Caco-2 (cell line): ENCODE results near the gene C1R. TPM values are rescaled to one million over a fixed set of nuclear protein-coding genes. Genes with fewer than 3 reads are reported as not detected.

Experiments used
- BruUV-seq: library from RNA; stranded (reverse); fragments of 400-500 nt; replicated peaks from 2 replicates; lab custom pipeline; 2021; lab: Mats Ljungman, UMichigan
- CTCF ChIA-PET: fragments of 300-600 bp; sonication (Branson Sonifier 250); formaldehyde crosslinking; loops from one replicate; lab custom pipeline; 2022; ENCODE audit warnings: antibody characterized with exemption; lab: Charles Lee
- POLR2A ChIA-PET: fragments of 300-600 bp; sonication (Branson Sonifier 250); formaldehyde crosslinking; loops from one replicate; lab custom pipeline; 2022; ENCODE audit warnings: antibody characterized with exemption; lab: Charles Lee
- DNase-seq, 2 experiments: peaks; one replicate each; pipeline versions ENCODE4 v3.0.0 to v3.0.0-alpha.2; 2020 to 2022
- H3K27me3 ChIP-seq: replicated peaks from 2 replicates; pipeline ENCODE4 v1.6.0; 2011; ENCODE audit warnings: low read length; ENCODE audit not compliant: control insufficient read depth, insufficient read depth
- H3K36me3 ChIP-seq: 2 replicates; pipeline ENCODE4 v1.5.1; 2011; ENCODE audit warnings: low read length; ENCODE audit not compliant: control insufficient read depth, insufficient read depth
- H3K4me1 ChIP-seq: fragments of 250-450 bp; sonication (Bioruptor Pico); 2 replicates; pipeline ENCODE4 v1.5.1; 2020; ENCODE audit warnings: mild to moderate bottlenecking
- H3K4me3 ChIP-seq: 2 replicates; pipeline ENCODE4 v1.5.1; 2011; ENCODE audit warnings: low read depth, mild to moderate bottlenecking, control low read depth, low read length
- H3K9me3 ChIP-seq: fragments of 250-450 bp; sonication (Bioruptor Pico); 2 replicates; pipeline ENCODE4 v1.5.1; 2020; ENCODE audit warnings: mild to moderate bottlenecking, moderate library complexity
- H3K27ac Mint-ChIP-seq: one replicate; pipeline ENCODE4 v1.8.0; 2022; ENCODE audit warnings: mixed read lengths; ENCODE audit not compliant: unreplicated experiment
- H3K27me3 Mint-ChIP-seq: one replicate; pipeline ENCODE4 v1.8.0; 2022; ENCODE audit warnings: mixed read lengths; ENCODE audit not compliant: insufficient read depth, unreplicated experiment
- H3K36me3 Mint-ChIP-seq: one replicate; pipeline ENCODE4 v1.8.0; 2022; ENCODE audit warnings: mild to moderate bottlenecking, mixed read lengths; ENCODE audit not compliant: insufficient read depth, unreplicated experiment
- H3K4me1 Mint-ChIP-seq: one replicate; pipeline ENCODE4 v1.8.0; 2022; ENCODE audit warnings: low read depth, mixed read lengths; ENCODE audit not compliant: unreplicated experiment
- H3K4me3 Mint-ChIP-seq: one replicate; pipeline ENCODE4 v1.8.0; 2022; ENCODE audit warnings: mild to moderate bottlenecking, moderate library complexity, mixed read lengths; ENCODE audit not compliant: unreplicated experiment
- H3K9me3 Mint-ChIP-seq: one replicate; pipeline ENCODE4 v1.8.0; 2022; ENCODE audit warnings: mixed read lengths; ENCODE audit not compliant: unreplicated experiment
- CTCF ChIP-seq, 2 experiments: fragments of 200-600 bp in 1 of 2; IDR thresholded peaks; 1 replicate in 1 of 2; 2 replicates in 1 of 2; pipeline versions ENCODE4 v1.5.1 to v1.8.0; 2011 to 2022; ENCODE audit warnings: antibody characterized with exemption in 1 of 2, control low read depth in 1 of 2, inconsistent platforms in 1 of 2, low read depth in 1 of 2, low read length in 1 of 2, mild to moderate bottlenecking in 1 of 2, moderate library complexity in 1 of 2; ENCODE audit not compliant: insufficient read depth in 1 of 2, severe bottlenecking in 1 of 2, unreplicated experiment in 1 of 2
- intact Hi-C: fragments of 100-400 bp; cut with micrococcal nuclease; formaldehyde crosslinking; loops from one replicate; pipeline ENCODE4 v1.10.0; 2022; ENCODE audit not compliant: unreplicated experiment
- total RNA-seq: library from RNA; stranded (reverse); gene quantifications from 2 replicates; pipeline ENCODE4 v1.2.3, GENCODE V29; 2022

C1R gene
- total RNA-seq, 1 experiment from 2014 or later: 3.9 TPM

- H3K4me1 Mint-ChIP-seq: no peaks in the 10 kb centered on the region
- no peaks in the 10 kb centered on the region for H3K9me3 Mint-ChIP-seq
- DNase-seq: no peak
- intact Hi-C loops: loop anchor here (5.0 kb wide), 2 partner anchors 77 to 132 kb away; partner anchors contain the start of gene LPCAT3
- H3K27me3 Mint-ChIP-seq: no peaks in the 10 kb centered on the region
- no TSS peak for BruUV-seq
- TF ChIP-seq CTCF (IDR thresholded peaks at IDR 0.05; ENCODE audit: insufficient read depth in 1 of 2, low read depth in 1 of 2, low read length in 1 of 2, severe bottlenecking in 1 of 2, unreplicated experiment in 1 of 2): no peak
- no peak overlapping the region for H3K4me3 Mint-ChIP-seq
- H3K36me3 Mint-ChIP-seq: peaks cover 23% of the 10 kb centered on the region
- POLR2A ChIA-PET: interaction anchor here (0.9 to 1.0 kb wide), 2 partner anchors 14 to 148 kb away, joined by 3 to 4 read pairs; no protein-coding TSS in a partner anchor
- H3K36me3 ChIP-seq: peaks cover 1% of the 10 kb centered on the region; the same call in 1 of the 2 replicates
- no peaks in the 10 kb centered on the region for H3K9me3 ChIP-seq
- no peak overlapping the region for H3K4me3 ChIP-seq
- CTCF ChIA-PET: interaction anchor here (0.6 to 1.4 kb wide), 7 partner anchors 8 to 351 kb away, joined by 3 to 18 read pairs (median 4); partner anchors contain the start of gene C1RL
- H3K27me3 ChIP-seq: no peaks in the 10 kb centered on the region
- H3K27ac Mint-ChIP-seq: no peak overlapping the region
- peaks cover 5% of the 10 kb centered on the region; the same call in 1 of the 2 replicates for H3K4me1 ChIP-seq
Measured at GRCh38 chr12:7093892-7094291, 1.6 kb upstream of the C1R start.

GRCh38 chr12:7093486-7093885 is 1.2 kb upstream of the C1R start:
- intact Hi-C loops: loop anchor here (5.0 kb wide), 2 partner anchors 76 to 131 kb away; partner anchors contain the start of gene LPCAT3
- Histone ChIP-seq H3K9me3 (no peaks in the 10 kb centered on the region), H3K27me3 (no peaks in the 10 kb centered on the region), H3K36me3 (peaks cover 1% of the 10 kb centered on the region; the same call in 1 of the 2 replicates), H3K4me3 (no peak overlapping the region), H3K4me1 (peaks cover 5% of the 10 kb centered on the region; the same call in 1 of the 2 replicates)
- Mint-ChIP-seq H3K27ac (no peak overlapping the region), H3K27me3 (no peaks in the 10 kb centered on the region), H3K4me3 (no peak overlapping the region), H3K36me3 (peaks cover 23% of the 10 kb centered on the region), H3K4me1 (no peaks in the 10 kb centered on the region), H3K9me3 (no peaks in the 10 kb centered on the region)
- no TSS peak for BruUV-seq
- ChIA-PET POLR2A (interaction anchor here (0.9 to 1.0 kb wide), 2 partner anchors 14 to 147 kb away, joined by 3 to 4 read pairs; no protein-coding TSS in a partner anchor), CTCF (interaction anchor here (0.6 to 1.4 kb wide), 6 partner anchors 8 to 351 kb away, joined by 3 to 18 read pairs (median 4); partner anchors contain the start of gene C1RL)
- TF ChIP-seq CTCF (IDR thresholded peaks at IDR 0.05; ENCODE audit: insufficient read depth in 1 of 2, low read depth in 1 of 2, low read length in 1 of 2, severe bottlenecking in 1 of 2, unreplicated experiment in 1 of 2): no peak
- DNase-seq: no peak

GRCh38 chr12:7092986-7093460 is 778 bp upstream of the C1R start:
- intact Hi-C loops: loop anchor here (1.0 to 5.0 kb wide), 6 partner anchors 15 to 149 kb away; partner anchors contain the start of genes C12orf57, C1S and LPCAT3
- Mint-ChIP-seq H3K27me3 (no peaks in the 10 kb centered on the region), H3K27ac (no peak overlapping the region), H3K4me3 (no peak overlapping the region), H3K36me3 (peaks cover 23% of the 10 kb centered on the region), H3K9me3 (no peaks in the 10 kb centered on the region), H3K4me1 (no peaks in the 10 kb centered on the region)
- no peak for TF ChIP-seq CTCF (IDR thresholded peaks at IDR 0.05; ENCODE audit: insufficient read depth in 1 of 2, low read depth in 1 of 2, low read length in 1 of 2, severe bottlenecking in 1 of 2, unreplicated experiment in 1 of 2)
- no peak for DNase-seq
- H3K27me3 ChIP-seq: no peaks in the 10 kb centered on the region
- H3K4me1 ChIP-seq: peaks cover 5% of the 10 kb centered on the region; the same call in 1 of the 2 replicates
- POLR2A ChIA-PET: interaction anchor here (1.0 kb wide), 1 partner anchor 149 kb away, joined by 3 read pairs; the partner anchor contains the start of genes C12orf57 and RNU7-1
- H3K4me3 ChIP-seq: no peak overlapping the region
- peaks cover 1% of the 10 kb centered on the region; the same call in 1 of the 2 replicates for H3K36me3 ChIP-seq
- no peaks in the 10 kb centered on the region for H3K9me3 ChIP-seq
- CTCF ChIA-PET: interaction anchor here (0.6 to 1.1 kb wide), 4 partner anchors 9 to 149 kb away, joined by 3 to 4 read pairs (median 3); partner anchors contain the start of genes C12orf57 and RNU7-1
- BruUV-seq: no TSS peak
